ENCODE data around the gene SSNA1.

Gene SSNA1

GRCh38 chr9:137223078-137223970, 34.8 kb downstream of the SSNA1 start:
- peak; percentile 99 for DNase-seq

- peak; percentile 36 for DNase-seq
Measured at GRCh38 chr9:137224830-137225694, 36.6 kb downstream of the SSNA1 start, which contains the start of gene CYSRT1. CYSRT1 (plus strand) TSS chr9:137225174; CDS start chr9:137225622, 448 bp downstream.

- no peak for DNase-seq
Measured at GRCh38 chr9:137225699-137226331, 37.3 kb downstream of the SSNA1 start.

GRCh38 chr9:137226338-137227053, 38.0 kb downstream of the SSNA1 start:
- DNase-seq = no peak

- DNase-seq = peak; percentile 89
Measured at GRCh38 chr9:137227054-137227852, 38.8 kb downstream of the SSNA1 start, which contains the start of gene RNF224. RNF224 (plus strand) TSS chr9:137227502; CDS start chr9:137228336, 834 bp downstream.

GRCh38 chr9:137227853-137228505, 39.5 kb downstream of the SSNA1 start:
- no peak for DNase-seq

- DNase-seq = no peak
Measured at GRCh38 chr9:137228506-137228967, 40.1 kb downstream of the SSNA1 start.

GRCh38 chr9:137228968-137229896, 40.8 kb downstream of the SSNA1 start:
- no peak for DNase-seq

- DNase-seq = no peak
Measured at GRCh38 chr9:137229903-137230704, 41.6 kb downstream of the SSNA1 start.

GRCh38 chr9:137230705-137231371, 42.4 kb downstream of the SSNA1 start, which contains the start of gene SLC34A3:
SLC34A3 (plus strand) TSS chr9:137230901; CDS start chr9:137231703, 802 bp downstream.
- no peak for DNase-seq

- no peak for DNase-seq
Measured at GRCh38 chr9:137231372-137232039, 43.0 kb downstream of the SSNA1 start.

- no peak for DNase-seq
Measured at GRCh38 chr9:137232101-137232500, 43.6 kb downstream of the SSNA1 start.

- DNase-seq = no peak
Measured at GRCh38 chr9:137232510-137232909, 44.0 kb downstream of the SSNA1 start.

GRCh38 chr9:137233143-137233980, 44.9 kb downstream of the SSNA1 start:
- no peak for DNase-seq

GRCh38 chr9:137234055-137234697, 45.7 kb downstream of the SSNA1 start:
- DNase-seq = no peak
